Measurements from ENCODE around the gene MAPK4. TPM values are rescaled to one million over a fixed set of nuclear protein-coding genes. Genes with fewer than 3 reads are reported as not detected.

Gene MAPK4
- total RNA-seq, 1 experiment from 2014 or later, result 4.2 TPM

GRCh38 chr18:50747849-50748242 is 188.0 kb downstream of the MAPK4 start:
- H3K27ac Mint-ChIP-seq, result no peak overlapping the region
- no peak for ATAC-seq
- H3K27me3 Mint-ChIP-seq (ENCODE audit: low read depth), result 0 out of 2 replicates have a peak, but pooled peaks cover 2% of the 10 kb centered on the region
- H3K4me3 Mint-ChIP-seq, result no peak overlapping the region
- peaks cover 28% of the 10 kb centered on the region for H3K4me1 Mint-ChIP-seq
- no peak for TF ChIP-seq MAX (CRISPR knock-in tag; IDR thresholded peaks at IDR 0.05)
- TF ChIP-seq JAZF1 (CRISPR knock-in tag; IDR thresholded peaks at IDR 0.05), result no peak
- TF ChIP-seq NFYB (CRISPR knock-in tag; conservative IDR thresholded peaks at IDR 0.05; ENCODE audit: low read depth), result no peak
- no peak for TF ChIP-seq PREB (CRISPR knock-in tag; IDR thresholded peaks at IDR 0.05; ENCODE audit: borderline replicate concordance)
- TF ChIP-seq E2F4 (CRISPR knock-in tag; IDR thresholded peaks at IDR 0.05; ENCODE audit: borderline replicate concordance, low read depth), result no peak
- TF ChIP-seq AR (CRISPR knock-in tag; IDR thresholded peaks at IDR 0.05), result no peak
- no peak for TF ChIP-seq JUN (CRISPR knock-in tag; IDR thresholded peaks at IDR 0.05)
- no peak for TF ChIP-seq ZMAT4 (CRISPR knock-in tag; IDR thresholded peaks at IDR 0.05)
- no peak for TF ChIP-seq SP1 (CRISPR knock-in tag; conservative IDR thresholded peaks at IDR 0.05)
- TF ChIP-seq ATF1 (CRISPR knock-in tag; IDR thresholded peaks at IDR 0.05), result no peak
- no peak for TF ChIP-seq SMAD4 (CRISPR knock-in tag; IDR thresholded peaks at IDR 0.05)
- TF ChIP-seq ZNF532 (CRISPR knock-in tag; IDR thresholded peaks at IDR 0.05; ENCODE audit: borderline replicate concordance), result no peak
- no peak for TF ChIP-seq ZNF232 (CRISPR knock-in tag; IDR thresholded peaks at IDR 0.05)
- H3K36me3 Mint-ChIP-seq, result peaks cover 13% of the 10 kb centered on the region
- CTCF ChIA-PET, result interaction anchor here (1.2 kb wide), 1 partner anchor 188 kb away, joined by 3 read pairs; the partner anchor contains the start of gene MAPK4
- DNase-seq (ENCODE audit: low spot score), result no peak
- peaks cover 27% of the 10 kb centered on the region for H3K9me3 Mint-ChIP-seq
- POLR2A ChIA-PET, result no interaction called here
